SW480 (cell line): ENCODE data around the gene SLC4A11.

Experiments used
- DNase-seq: peaks from one replicate; pipeline ENCODE4 v3.0.0-alpha.2; 2016; ENCODE audit warnings: low spot score

SLC4A11 gene

GRCh38 chr20:3239026-3239866 lies at the start of gene SLC4A11:
SLC4A11 (minus strand) TSS chr20:3239190; CDS start chr20:3239137, 53 bp downstream.
- DNase-seq: peak; percentile 84

- no peak for DNase-seq
Observed at GRCh38 chr20:3283222-3283820, 44.3 kb upstream of the SLC4A11 start.

GRCh38 chr20:3282271-3283221 lies 43.6 kb upstream of the SLC4A11 start:
- DNase-seq: no peak

- no peak for DNase-seq
Observed at GRCh38 chr20:3281437-3281836, 42.4 kb upstream of the SLC4A11 start.

GRCh38 chr20:3279761-3280160 lies 40.8 kb upstream of the SLC4A11 start:
- DNase-seq: no peak

GRCh38 chr20:3277686-3278465 lies 38.9 kb upstream of the SLC4A11 start:
- DNase-seq: no peak

- DNase-seq: peak; percentile 39
Observed at GRCh38 chr20:3276680-3277015, 37.7 kb upstream of the SLC4A11 start.

- no peak for DNase-seq
Observed at GRCh38 chr20:3275966-3276679, 37.1 kb upstream of the SLC4A11 start.

GRCh38 chr20:3275064-3275935 lies 36.3 kb upstream of the SLC4A11 start:
- no peak for DNase-seq

GRCh38 chr20:3273371-3273770 lies 34.4 kb upstream of the SLC4A11 start:
- DNase-seq: no peak

- no peak for DNase-seq
Observed at GRCh38 chr20:3270051-3270450, 31.1 kb upstream of the SLC4A11 start.

GRCh38 chr20:3262566-3262965 lies 23.6 kb upstream of the SLC4A11 start:
- DNase-seq: no peak

GRCh38 chr20:3258429-3258828 lies 19.4 kb upstream of the SLC4A11 start:
- no peak for DNase-seq

- DNase-seq: no peak
Observed at GRCh38 chr20:3255728-3256127, 16.7 kb upstream of the SLC4A11 start.

- DNase-seq: no peak
Observed at GRCh38 chr20:3251806-3252205, 12.8 kb upstream of the SLC4A11 start.

- DNase-seq: peak; percentile 23
Observed at GRCh38 chr20:3250091-3250504, 11.1 kb upstream of the SLC4A11 start.

- DNase-seq: no peak
Observed at GRCh38 chr20:3248993-3249347, 10.0 kb upstream of the SLC4A11 start.

- peak; percentile 48 for DNase-seq
Observed at GRCh38 chr20:3248167-3248992, 9.4 kb upstream of the SLC4A11 start.

- peak; percentile 21 for DNase-seq
Observed at GRCh38 chr20:3247638-3248037, 8.6 kb upstream of the SLC4A11 start.
